Activated naive CD4-positive, alpha-beta T cell treated with anti-CD3 and anti-CD28 coated beads, Interleukin-2, amount 50 U/mL, for 24 hours (primary cell): ENCODE results near the gene ARHGAP26.

Experiments
- H3K27ac Mint-ChIP-seq: one replicate; pipeline ENCODE4 v1.8.0; 2021; ENCODE audit warnings: mild to moderate bottlenecking, mixed read lengths
- H3K27me3 Mint-ChIP-seq: one replicate; pipeline ENCODE4 v1.8.0; 2021; ENCODE audit warnings: mixed read lengths
- H3K36me3 Mint-ChIP-seq: one replicate; pipeline ENCODE4 v1.8.0; 2021; ENCODE audit warnings: mixed read lengths
- H3K4me1 Mint-ChIP-seq: one replicate; pipeline ENCODE4 v1.8.0; 2021; ENCODE audit warnings: mixed read lengths
- H3K4me3 Mint-ChIP-seq: one replicate; pipeline ENCODE4 v1.8.0; 2021; ENCODE audit warnings: mild to moderate bottlenecking, mixed read lengths
- H3K9me3 Mint-ChIP-seq: one replicate; pipeline ENCODE4 v1.8.0; 2021; ENCODE audit warnings: mixed read lengths

Gene ARHGAP26

GRCh38 chr5:143142596-143143435, 372.6 kb downstream of the ARHGAP26 start:
- Mint-ChIP-seq H3K4me1 (peaks cover 11% of the 10 kb centered on the region), H3K9me3 (no peaks in the 10 kb centered on the region), H3K36me3 (peaks cover 16% of the 10 kb centered on the region), H3K27me3 (no peaks in the 10 kb centered on the region), H3K4me3 (no peak overlapping the region), H3K27ac (no peak overlapping the region)

DNA sequence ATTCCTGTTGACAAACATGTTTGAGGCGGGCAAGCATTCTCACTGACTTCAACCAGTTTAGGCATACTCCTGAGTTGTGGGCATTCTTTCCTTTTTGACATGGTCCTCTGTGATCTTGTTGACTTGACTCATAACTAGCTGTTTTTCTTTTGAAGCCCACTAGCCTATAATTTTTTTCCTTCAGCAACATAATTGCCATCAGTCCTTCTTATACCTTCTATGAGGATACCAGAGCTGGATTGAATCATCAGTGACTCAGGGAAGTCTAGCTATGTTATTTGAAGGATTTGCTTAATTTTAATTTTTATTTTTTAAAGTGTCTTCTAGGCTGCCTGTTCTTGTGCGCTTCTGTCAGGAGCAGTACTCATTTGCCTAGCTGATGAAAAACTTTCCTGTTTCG, 373.8 kb downstream of the ARHGAP26 start:
- Mint-ChIP-seq H3K4me3 (no peak overlapping the region), H3K4me1 (peaks cover 11% of the 10 kb centered on the region), H3K36me3 (peaks cover 17% of the 10 kb centered on the region), H3K27ac (no peak overlapping the region), H3K27me3 (no peaks in the 10 kb centered on the region), H3K9me3 (no peaks in the 10 kb centered on the region)

GRCh38 chr5:143145243-143146160, 375.3 kb downstream of the ARHGAP26 start:
- peaks cover 11% of the 10 kb centered on the region for H3K4me1 Mint-ChIP-seq
- peaks cover 23% of the 10 kb centered on the region for H3K36me3 Mint-ChIP-seq
- H3K4me3 Mint-ChIP-seq, result no peak overlapping the region
- H3K9me3 Mint-ChIP-seq, result no peaks in the 10 kb centered on the region
- H3K27ac Mint-ChIP-seq, result peak overlapping the region; percentile 10
- no peaks in the 10 kb centered on the region for H3K27me3 Mint-ChIP-seq

DNA sequence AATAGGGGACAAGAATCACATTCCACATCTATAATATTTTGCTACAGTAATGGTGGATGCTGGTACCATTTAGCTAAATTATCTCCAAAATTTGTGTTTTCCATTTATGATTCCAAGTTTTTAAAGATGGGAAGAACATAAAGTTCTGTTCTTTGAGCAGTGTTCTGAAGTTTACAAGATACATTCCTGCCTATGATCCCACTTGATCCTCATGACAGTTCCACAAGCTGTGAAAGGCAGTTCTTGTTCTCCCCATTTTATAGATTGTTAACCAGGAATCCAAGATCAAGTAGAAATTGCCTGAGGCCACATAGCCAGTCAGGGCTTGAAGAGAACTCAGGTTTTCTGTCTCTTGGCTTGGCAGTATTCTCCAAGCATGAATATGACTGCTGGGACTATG, 376.0 kb downstream of the ARHGAP26 start:
- Mint-ChIP-seq H3K36me3 (peaks cover 24% of the 10 kb centered on the region), H3K27me3 (no peaks in the 10 kb centered on the region), H3K27ac (no peak overlapping the region), H3K4me3 (no peak overlapping the region), H3K9me3 (no peaks in the 10 kb centered on the region), H3K4me1 (peaks cover 11% of the 10 kb centered on the region)

DNA sequence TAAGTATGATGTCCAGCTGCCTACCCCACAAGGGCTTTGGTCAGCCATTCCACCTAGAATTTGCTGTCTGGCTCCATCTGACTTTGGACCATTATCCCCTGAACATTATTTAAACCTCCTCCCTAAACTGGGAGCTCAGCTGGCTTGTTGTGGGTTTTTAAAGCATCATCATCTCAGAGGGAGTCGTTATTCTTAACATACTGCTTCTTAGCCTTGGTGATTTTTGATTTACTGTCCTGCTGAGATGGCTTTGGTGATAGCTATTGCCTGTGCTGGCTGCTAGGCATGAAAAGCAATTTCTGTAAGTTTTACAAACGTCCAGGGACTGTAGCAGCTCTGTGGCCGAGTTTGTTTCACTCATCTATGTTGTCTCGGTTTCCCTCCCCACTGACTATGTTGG, 377.2 kb downstream of the ARHGAP26 start:
- no peak overlapping the region for H3K4me3 Mint-ChIP-seq
- H3K9me3 Mint-ChIP-seq, result no peaks in the 10 kb centered on the region
- H3K36me3 Mint-ChIP-seq, result peaks cover 24% of the 10 kb centered on the region
- H3K4me1 Mint-ChIP-seq, result peaks cover 11% of the 10 kb centered on the region
- no peaks in the 10 kb centered on the region for H3K27me3 Mint-ChIP-seq
- no peak overlapping the region for H3K27ac Mint-ChIP-seq

DNA sequence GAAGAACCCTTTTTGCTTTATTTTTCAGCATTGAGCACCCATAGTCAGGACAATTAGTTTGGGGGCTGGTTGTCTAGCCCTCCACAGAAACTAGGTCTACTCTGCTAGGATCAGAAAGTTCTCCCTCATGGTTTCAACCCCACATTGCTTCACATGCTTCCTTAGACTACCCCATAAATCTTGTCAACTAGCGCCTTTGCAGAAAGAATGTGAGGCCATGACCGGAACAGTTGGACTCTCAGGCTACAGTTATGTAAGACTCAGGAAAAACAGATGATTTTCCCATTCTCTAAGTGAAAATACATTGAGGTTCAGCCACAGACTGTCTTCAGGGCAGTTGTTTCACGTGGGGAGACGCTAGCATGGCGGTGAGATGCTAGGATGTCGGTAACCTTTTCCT, 377.7 kb downstream of the ARHGAP26 start:
- H3K36me3 Mint-ChIP-seq, result peaks cover 23% of the 10 kb centered on the region
- H3K27ac Mint-ChIP-seq, result no peak overlapping the region
- H3K9me3 Mint-ChIP-seq, result no peaks in the 10 kb centered on the region
- H3K4me3 Mint-ChIP-seq, result no peak overlapping the region
- peaks cover 11% of the 10 kb centered on the region for H3K4me1 Mint-ChIP-seq
- H3K27me3 Mint-ChIP-seq, result no peaks in the 10 kb centered on the region

DNA sequence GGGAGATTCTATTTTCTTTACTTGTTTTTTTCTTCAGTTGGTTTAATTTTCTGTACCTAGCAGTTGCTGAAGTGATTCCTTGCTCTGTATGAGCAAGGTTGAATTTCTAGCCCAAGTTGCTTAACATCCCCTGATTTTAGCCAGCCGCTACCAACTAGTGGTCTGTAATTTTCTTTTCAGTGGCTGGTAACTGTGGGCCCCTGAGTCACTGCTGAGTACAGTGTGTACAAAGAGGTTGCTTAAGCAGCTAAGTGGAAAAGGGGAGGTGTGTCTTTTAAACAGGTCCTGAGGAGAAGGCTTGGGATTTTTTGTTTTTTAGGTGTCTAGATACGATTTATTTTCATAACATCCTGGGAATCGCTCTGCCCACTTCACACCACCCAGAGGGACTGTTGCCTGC, 378.6 kb downstream of the ARHGAP26 start:
- H3K36me3 Mint-ChIP-seq, result peaks cover 23% of the 10 kb centered on the region

DNA sequence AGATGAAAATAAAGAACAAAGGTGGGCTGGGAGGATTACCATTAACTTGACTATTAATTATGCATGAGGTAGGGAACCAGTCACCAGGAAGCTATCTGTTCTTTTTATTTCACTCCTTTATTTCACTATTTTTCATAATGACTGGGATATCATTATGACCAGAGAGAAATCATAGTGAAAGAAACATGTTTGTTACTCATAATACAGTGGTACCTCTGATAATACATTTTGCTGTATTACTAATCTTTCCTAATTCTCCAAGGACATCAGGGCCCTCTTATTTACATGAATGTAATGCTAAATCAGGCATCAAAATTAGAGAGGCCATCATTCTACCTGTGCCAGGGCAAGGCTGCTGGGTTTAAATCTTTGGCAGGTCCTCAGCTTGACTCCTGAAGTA, 379.6 kb downstream of the ARHGAP26 start:
- Mint-ChIP-seq H3K27me3 (no peaks in the 10 kb centered on the region), H3K4me3 (no peak overlapping the region), H3K27ac (no peak overlapping the region), H3K36me3 (peaks cover 23% of the 10 kb centered on the region), H3K4me1 (peaks cover 7% of the 10 kb centered on the region), H3K9me3 (no peaks in the 10 kb centered on the region)

More for the DNA sequence above, 378.6 kb downstream of the ARHGAP26 start:
- Mint-ChIP-seq H3K27me3 (no peaks in the 10 kb centered on the region), H3K4me3 (no peak overlapping the region), H3K4me1 (peaks cover 9% of the 10 kb centered on the region), H3K9me3 (no peaks in the 10 kb centered on the region), H3K27ac (no peak overlapping the region)

- Mint-ChIP-seq H3K36me3 (peaks cover 25% of the 10 kb centered on the region), H3K27ac (no peak overlapping the region), H3K4me3 (no peak overlapping the region), H3K4me1 (no peaks in the 10 kb centered on the region), H3K9me3 (no peaks in the 10 kb centered on the region), H3K27me3 (no peaks in the 10 kb centered on the region)
Measured at GRCh38 chr5:143151056-143151700, 381.0 kb downstream of the ARHGAP26 start.

GRCh38 chr5:143152445-143152844, 382.3 kb downstream of the ARHGAP26 start:
- Mint-ChIP-seq H3K4me1 (no peaks in the 10 kb centered on the region), H3K27ac (no peak overlapping the region), H3K36me3 (peaks cover 20% of the 10 kb centered on the region), H3K9me3 (no peaks in the 10 kb centered on the region), H3K4me3 (no peak overlapping the region), H3K27me3 (no peaks in the 10 kb centered on the region)

DNA sequence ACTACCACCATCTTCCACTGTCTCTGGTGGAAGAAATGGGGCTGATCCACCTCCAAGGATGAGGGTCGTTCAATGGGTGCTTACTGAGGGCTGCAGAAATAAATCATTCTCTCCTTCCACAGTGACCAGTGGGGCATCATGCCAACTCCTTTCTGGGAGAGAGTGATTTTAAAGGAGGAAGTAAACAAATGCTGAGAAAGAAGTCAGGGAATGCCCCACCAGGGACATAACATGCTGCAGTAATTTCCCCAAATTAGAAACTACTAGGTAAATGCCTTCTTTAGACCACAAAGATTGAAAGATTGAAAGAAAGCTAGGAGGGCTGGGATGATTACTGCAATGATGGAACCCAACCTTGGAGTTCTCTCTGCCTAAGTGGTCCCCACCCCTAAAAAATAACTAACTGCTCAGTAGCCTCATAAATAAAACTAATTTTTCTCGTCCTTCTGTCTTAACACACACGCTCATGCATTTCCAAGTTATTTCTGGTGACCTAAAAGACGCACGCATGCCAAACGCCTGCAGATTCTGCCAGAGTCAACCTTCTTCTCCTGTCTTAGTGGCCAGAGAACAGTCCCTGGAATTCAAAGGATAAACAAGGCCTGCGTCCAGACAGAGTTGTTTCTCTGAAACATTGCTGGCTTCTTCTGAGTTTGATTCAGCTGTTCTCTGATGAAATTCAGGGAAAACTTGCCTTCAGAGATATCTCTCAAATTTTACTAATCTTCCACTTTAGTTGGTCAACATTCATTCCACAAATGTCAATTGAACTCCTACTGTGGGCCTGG, 383.3 kb downstream of the ARHGAP26 start:
- Mint-ChIP-seq H3K36me3 (peaks cover 18% of the 10 kb centered on the region), H3K4me1 (no peaks in the 10 kb centered on the region), H3K4me3 (no peak overlapping the region), H3K9me3 (no peaks in the 10 kb centered on the region), H3K27me3 (no peaks in the 10 kb centered on the region), H3K27ac (no peak overlapping the region)

DNA sequence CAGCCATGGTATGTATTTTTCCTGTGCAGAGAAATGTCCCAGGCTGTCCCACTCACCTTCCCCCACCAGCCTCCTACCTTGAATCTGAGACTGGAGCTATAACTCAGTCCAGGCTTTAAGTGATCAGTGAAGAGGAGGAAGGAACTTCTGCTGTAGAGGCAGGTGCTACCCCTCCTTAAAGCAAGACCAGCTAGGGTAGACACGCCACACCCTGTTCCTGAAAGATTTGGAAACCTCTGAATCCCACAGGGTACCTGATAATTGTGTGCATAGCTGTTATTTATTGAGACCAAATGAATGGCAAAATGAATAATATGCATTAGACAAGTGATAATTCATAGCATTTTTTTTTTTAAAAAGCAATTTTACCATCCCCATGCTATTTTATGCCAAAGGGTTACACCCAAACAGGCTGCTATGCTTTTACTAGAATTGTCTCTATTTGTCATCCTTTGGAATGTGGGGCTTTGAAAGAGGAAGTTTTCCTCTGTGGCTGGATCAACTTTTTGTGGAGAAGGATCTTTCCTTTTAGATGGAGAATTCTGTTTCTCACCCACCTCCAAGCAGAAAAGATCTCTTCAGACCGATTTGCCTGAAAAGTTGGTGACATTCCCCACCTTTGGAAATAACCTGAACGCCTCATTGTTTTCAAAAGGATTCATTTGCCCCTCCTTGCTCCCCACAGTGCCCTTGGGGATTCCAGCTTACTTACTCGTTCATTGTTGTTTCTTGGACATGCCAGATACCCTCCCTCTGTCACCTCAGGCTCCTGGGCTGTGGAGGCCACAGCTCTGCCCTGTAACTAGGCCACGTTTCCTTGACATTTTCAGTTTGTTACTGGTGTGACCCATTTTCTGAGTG, 384.6 kb downstream of the ARHGAP26 start:
- Mint-ChIP-seq H3K9me3 (no peaks in the 10 kb centered on the region), H3K27me3 (no peaks in the 10 kb centered on the region), H3K4me1 (no peaks in the 10 kb centered on the region), H3K36me3 (peaks cover 16% of the 10 kb centered on the region), H3K27ac (no peak overlapping the region), H3K4me3 (no peak overlapping the region)

DNA sequence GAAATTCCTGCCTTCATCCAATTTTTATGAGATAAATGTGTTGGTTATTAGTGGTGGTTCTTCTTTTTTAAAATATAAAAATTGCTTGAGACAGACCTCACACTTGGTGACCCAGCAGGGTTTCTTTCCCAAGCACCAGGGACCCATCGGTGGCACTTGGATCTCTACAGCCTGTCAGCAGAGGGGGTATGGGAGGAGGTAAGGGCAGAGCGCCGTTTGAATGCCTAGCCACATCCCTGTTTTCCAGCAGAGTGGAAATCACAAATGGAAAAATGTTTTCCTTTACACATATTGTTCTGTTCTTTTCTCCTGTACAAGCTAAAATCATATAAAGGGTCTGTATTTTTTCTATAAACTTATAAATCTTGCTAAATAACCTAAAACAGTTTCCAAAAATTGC, 385.3 kb downstream of the ARHGAP26 start:
- H3K4me1 Mint-ChIP-seq, result no peaks in the 10 kb centered on the region
- no peaks in the 10 kb centered on the region for H3K9me3 Mint-ChIP-seq
- H3K4me3 Mint-ChIP-seq, result no peak overlapping the region
- H3K27ac Mint-ChIP-seq, result no peak overlapping the region
- H3K36me3 Mint-ChIP-seq, result peaks cover 13% of the 10 kb centered on the region
- no peaks in the 10 kb centered on the region for H3K27me3 Mint-ChIP-seq

DNA sequence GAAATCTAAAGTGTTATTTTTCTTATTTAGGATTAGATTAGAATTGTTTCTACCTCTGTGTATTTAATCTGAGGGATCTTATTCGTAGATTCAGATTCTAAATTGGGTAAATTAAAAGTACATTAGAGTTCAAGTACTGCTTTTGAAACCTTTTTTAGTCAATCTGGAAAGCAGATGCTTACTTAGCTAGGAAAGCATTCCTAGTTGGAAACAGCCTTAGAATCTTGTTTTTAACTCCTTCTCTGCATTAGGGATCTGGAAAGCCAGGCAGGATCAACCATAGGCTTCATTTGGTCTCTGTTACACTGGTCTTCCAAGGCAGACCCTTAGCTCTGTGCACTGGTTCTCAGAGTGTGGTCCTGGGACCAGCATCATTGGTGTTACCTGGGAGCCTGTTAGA, 385.9 kb downstream of the ARHGAP26 start:
- H3K27ac Mint-ChIP-seq, result no peak overlapping the region
- no peaks in the 10 kb centered on the region for H3K4me1 Mint-ChIP-seq
- no peaks in the 10 kb centered on the region for H3K9me3 Mint-ChIP-seq
- H3K4me3 Mint-ChIP-seq, result no peak overlapping the region
- peaks cover 12% of the 10 kb centered on the region for H3K36me3 Mint-ChIP-seq
- no peaks in the 10 kb centered on the region for H3K27me3 Mint-ChIP-seq
